Uterus (tissue), 2 donors: ENCODE data around the gene GSN.

Experiments
- CTCF ChIP-seq, 4 experiments: fragments of 200-600 bp in 2 of 4; fragments of 450-650 bp in 2 of 4; sonication (generic) in 2 of 4; IDR thresholded peaks; one replicate each; pipeline ENCODE4 v1.5.1; 2016 to 2019; ENCODE audit warnings: antibody characterized with exemption in 4 of 4, mild to moderate bottlenecking in 2 of 4, moderate library complexity in 1 of 4
- POLR2A ChIP-seq, 2 donors: fragments of 450-650 bp; IDR thresholded peaks; one replicate each; pipeline ENCODE4 v1.6.1; 2016; ENCODE audit warnings: antibody characterized with exemption in 2 of 2, mild to moderate bottlenecking in 1 of 2, moderate library complexity in 1 of 2

- no peak for TF ChIP-seq CTCF (IDR thresholded peaks at IDR 0.05)
- TF ChIP-seq POLR2A (IDR thresholded peaks at IDR 0.05): no peak
Observed at GRCh38 chr9:121259935-121260334, 8.0 kb upstream of the GSN start.
